WTC11 (cell line): ENCODE data around the gene FAM3D.

Experiments
- NFATC4 ChIP-seq: fragments of 250-450 bp; sonication (Bioruptor Pico); IDR thresholded peaks from 2 replicates; pipeline ENCODE4 v1.9.0; 2021; ENCODE audit warnings: mild to moderate bottlenecking
- TF ChIP-seq, protein P1 (sequence below): fragments of 200-600 bp; IDR thresholded peaks from 2 replicates; pipeline ENCODE4 v1.8.0; 2022; ENCODE audit warnings: antibody characterized with exemption

DNA sequence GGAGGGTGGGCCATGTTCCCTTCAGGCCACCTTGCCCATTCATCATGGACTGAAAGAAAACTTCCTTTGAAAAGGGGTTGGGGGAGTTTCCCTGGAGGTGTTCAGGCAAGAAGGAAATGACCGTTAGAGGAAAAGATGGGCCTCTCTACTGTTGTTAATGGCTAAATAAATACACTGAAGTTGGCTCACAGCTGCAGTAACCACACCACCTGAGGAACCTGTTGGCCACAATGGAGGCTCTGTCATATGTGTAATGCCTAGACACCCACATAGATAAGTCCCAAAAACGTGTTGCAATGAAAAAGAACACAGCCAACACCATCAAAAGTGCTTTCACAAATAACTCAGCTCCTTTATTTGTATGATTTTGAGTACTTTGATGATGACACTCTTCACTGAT, 38.2 kb upstream of the FAM3D start:
- no peak for TF ChIP-seq NFATC4 (CRISPR knock-in tag)
- TF ChIP-seq, protein P1, sequence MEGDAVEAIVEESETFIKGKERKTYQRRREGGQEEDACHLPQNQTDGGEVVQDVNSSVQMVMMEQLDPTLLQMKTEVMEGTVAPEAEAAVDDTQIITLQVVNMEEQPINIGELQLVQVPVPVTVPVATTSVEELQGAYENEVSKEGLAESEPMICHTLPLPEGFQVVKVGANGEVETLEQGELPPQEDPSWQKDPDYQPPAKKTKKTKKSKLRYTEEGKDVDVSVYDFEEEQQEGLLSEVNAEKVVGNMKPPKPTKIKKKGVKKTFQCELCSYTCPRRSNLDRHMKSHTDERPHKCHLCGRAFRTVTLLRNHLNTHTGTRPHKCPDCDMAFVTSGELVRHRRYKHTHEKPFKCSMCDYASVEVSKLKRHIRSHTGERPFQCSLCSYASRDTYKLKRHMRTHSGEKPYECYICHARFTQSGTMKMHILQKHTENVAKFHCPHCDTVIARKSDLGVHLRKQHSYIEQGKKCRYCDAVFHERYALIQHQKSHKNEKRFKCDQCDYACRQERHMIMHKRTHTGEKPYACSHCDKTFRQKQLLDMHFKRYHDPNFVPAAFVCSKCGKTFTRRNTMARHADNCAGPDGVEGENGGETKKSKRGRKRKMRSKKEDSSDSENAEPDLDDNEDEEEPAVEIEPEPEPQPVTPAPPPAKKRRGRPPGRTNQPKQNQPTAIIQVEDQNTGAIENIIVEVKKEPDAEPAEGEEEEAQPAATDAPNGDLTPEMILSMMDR = no peak
